ENCODE results near the gene LYZ. TPM values are rescaled to one million over a fixed set of nuclear protein-coding genes. Genes with fewer than 3 reads are reported as not detected.

The LYZ gene
- total RNA-seq, 1 donor from 2014 or later, result under 0.01 TPM

DNA sequence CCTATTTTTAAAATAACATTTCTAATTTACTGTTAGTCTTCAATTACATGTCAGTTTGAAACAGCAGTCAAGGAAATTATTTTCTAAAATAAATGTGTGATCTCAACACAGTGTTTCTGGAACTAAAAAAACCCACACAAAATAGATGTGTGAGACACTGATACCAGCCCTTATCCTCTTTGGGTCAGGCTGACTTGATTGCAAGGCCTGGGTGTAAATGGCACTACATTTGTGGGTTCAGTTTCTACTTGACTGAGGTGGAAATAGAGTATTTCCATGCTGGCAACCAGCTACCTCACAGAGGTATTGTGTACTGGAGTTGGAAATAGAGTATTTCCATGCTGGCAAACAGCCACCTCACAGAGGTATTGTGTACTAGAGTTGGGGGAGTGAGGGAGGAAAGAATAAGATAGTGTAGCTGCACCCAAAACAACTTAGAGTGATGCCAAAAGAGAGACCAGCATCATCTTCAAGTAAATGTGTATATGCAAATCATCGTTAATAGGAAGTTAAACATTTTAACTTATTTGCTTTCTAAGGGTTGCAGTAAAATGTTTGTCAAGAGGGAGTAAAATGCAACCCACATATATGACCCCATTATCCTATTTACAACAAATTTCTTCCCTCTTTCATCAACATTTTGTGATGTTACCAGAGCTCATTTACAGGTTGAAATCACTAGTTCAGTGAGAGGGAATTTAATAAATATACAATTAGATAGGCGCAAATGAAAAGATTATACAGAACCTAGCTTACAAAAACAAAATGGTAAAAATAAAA lies 10.7 kb upstream of the LYZ start:
- Histone ChIP-seq H3K36me3 (ENCODE audit: control insufficient read depth, insufficient read depth, low read length) (no peaks in the 10 kb centered on the region), H3K27me3 (ENCODE audit: control insufficient read depth, insufficient read depth, low read length) (no peaks in the 10 kb centered on the region), H3K4me3 (ENCODE audit: low read depth, low read length) (no peak overlapping the region)
- DNase-seq (ENCODE audit: low read depth) (no peak), FAIRE-seq (no peak)
- TF ChIP-seq, protein P1, sequence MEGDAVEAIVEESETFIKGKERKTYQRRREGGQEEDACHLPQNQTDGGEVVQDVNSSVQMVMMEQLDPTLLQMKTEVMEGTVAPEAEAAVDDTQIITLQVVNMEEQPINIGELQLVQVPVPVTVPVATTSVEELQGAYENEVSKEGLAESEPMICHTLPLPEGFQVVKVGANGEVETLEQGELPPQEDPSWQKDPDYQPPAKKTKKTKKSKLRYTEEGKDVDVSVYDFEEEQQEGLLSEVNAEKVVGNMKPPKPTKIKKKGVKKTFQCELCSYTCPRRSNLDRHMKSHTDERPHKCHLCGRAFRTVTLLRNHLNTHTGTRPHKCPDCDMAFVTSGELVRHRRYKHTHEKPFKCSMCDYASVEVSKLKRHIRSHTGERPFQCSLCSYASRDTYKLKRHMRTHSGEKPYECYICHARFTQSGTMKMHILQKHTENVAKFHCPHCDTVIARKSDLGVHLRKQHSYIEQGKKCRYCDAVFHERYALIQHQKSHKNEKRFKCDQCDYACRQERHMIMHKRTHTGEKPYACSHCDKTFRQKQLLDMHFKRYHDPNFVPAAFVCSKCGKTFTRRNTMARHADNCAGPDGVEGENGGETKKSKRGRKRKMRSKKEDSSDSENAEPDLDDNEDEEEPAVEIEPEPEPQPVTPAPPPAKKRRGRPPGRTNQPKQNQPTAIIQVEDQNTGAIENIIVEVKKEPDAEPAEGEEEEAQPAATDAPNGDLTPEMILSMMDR (IDR thresholded peaks at IDR 0.05; ENCODE audit: insufficient read depth, low read length, severe bottlenecking), result no peak

DNA sequence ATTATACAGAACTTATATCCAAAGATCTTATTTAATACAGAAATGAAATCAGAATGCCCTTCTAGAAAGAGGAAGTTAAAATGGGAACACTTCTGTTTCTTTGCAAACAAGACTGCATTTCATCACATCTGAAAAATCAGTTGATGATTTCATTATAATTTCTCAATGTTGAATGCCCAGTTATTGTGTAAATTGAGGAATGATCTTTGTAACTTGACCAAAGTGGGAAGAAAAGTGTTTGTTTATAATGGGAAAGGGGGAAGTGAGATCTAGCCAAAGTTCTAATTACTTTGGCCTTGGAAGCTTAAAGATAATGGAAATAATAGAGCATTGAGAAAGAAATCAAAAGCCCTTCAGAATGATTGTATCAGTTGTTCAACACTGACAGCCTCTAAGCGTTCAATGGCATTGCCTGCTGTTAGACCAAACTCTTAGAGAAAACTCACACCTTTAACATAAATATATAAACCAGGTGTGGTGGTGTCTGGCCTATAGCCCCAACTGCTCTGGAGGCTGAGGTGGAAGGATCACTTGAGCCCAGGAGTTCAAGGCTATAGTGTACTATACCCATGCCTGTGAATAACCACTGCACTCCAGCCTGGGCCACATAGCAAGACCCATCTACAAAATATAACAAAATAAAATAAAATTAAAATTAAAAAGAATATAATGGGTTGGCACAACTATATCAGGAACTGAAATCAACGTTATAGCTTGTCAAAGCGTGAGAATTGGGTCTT lies 9.9 kb upstream of the LYZ start:
- DNase-seq (ENCODE audit: low read depth), result no peak
- TF ChIP-seq, protein P1 (IDR thresholded peaks at IDR 0.05; ENCODE audit: insufficient read depth, low read length, severe bottlenecking), result no peak
- no peak for FAIRE-seq

DNA sequence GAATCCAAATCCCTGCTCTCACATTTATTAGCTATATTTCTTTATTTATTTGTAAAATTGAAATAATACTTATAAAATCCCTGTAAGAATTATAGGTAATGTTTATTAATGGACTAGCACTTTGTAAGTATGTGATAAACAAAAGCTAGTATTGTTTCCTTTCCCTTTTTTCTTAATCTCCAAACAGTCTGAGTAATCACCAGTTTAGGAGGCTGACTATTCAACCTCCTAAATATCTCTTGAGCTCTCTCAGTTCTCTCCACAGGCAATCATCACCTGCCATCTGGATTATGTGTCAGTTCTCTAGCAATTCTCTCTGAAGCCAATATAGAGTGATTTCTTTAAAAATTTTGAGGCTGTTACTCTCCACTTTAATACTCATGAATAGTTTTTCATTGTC lies 9.2 kb upstream of the LYZ start:
- H3K36me3 ChIP-seq (ENCODE audit: control insufficient read depth, insufficient read depth, low read length), result no peaks in the 10 kb centered on the region
- no peaks in the 10 kb centered on the region for H3K27me3 ChIP-seq (ENCODE audit: control insufficient read depth, insufficient read depth, low read length)
- FAIRE-seq (no peak), DNase-seq (ENCODE audit: low read depth) (no peak)
- TF ChIP-seq, protein P1 (IDR thresholded peaks at IDR 0.05; ENCODE audit: insufficient read depth, low read length, severe bottlenecking), result no peak
- H3K4me3 ChIP-seq (ENCODE audit: low read depth, low read length), result no peak overlapping the region

More for the DNA sequence above, 9.9 kb upstream of the LYZ start:
- Histone ChIP-seq H3K36me3 (ENCODE audit: control insufficient read depth, insufficient read depth, low read length) (no peaks in the 10 kb centered on the region), H3K4me3 (ENCODE audit: low read depth, low read length) (no peak overlapping the region), H3K27me3 (ENCODE audit: control insufficient read depth, insufficient read depth, low read length) (no peaks in the 10 kb centered on the region)

DNA sequence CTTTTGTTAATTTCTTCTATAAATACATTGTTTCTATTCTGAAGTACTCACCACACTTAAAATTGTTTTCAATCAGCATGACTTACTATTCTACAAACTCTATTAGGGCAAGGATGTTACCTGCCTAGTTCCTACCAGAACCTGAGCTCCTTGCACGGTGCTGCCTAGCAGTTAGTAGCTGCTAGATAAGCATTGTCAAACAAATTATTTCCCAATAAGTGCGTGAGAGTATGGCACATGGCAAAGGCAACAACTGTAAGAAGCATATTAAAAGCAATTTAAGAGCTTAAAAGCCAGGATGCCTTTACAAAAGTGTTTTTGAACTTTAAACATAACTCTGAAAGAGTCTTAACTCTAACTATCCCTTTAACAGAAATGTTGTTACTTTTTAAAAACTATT lies 8.2 kb upstream of the LYZ start:
- FAIRE-seq (no peak), DNase-seq (ENCODE audit: low read depth) (no peak)
- no peak overlapping the region for H3K4me3 ChIP-seq (ENCODE audit: low read depth, low read length)
- no peaks in the 10 kb centered on the region for H3K27me3 ChIP-seq (ENCODE audit: control insufficient read depth, insufficient read depth, low read length)
- TF ChIP-seq, protein P1 (IDR thresholded peaks at IDR 0.05; ENCODE audit: insufficient read depth, low read length, severe bottlenecking), result no peak
- no peaks in the 10 kb centered on the region for H3K36me3 ChIP-seq (ENCODE audit: control insufficient read depth, insufficient read depth, low read length)

DNA sequence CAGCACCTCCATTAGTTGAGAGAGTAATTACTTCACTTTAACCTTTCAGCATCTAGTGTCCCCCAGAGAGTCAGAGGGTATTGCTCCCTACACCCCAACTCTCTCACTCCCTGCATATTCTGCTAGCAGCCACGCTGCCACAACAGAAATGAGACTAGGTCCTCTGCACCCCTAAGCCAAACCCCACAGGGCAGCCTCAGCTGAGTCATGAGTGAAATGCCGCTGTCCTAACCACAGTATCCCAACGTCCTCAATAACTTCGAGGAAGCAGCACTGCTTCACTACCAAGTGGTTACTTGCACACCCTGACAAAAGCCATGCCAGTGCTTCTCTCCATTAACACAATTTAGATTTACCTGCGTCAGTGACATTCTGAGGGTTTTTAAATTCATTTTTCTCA lies 6.9 kb upstream of the LYZ start:
- TF ChIP-seq, protein P1 (IDR thresholded peaks at IDR 0.05; ENCODE audit: insufficient read depth, low read length, severe bottlenecking), result no peak
- Histone ChIP-seq H3K36me3 (ENCODE audit: control insufficient read depth, insufficient read depth, low read length) (no peaks in the 10 kb centered on the region), H3K27me3 (ENCODE audit: control insufficient read depth, insufficient read depth, low read length) (no peaks in the 10 kb centered on the region), H3K4me3 (ENCODE audit: low read depth, low read length) (no peak overlapping the region)
- DNase-seq (ENCODE audit: low read depth) (no peak), FAIRE-seq (no peak)

All from bronchial epithelial cell (primary cell).